ENCODE results near the gene TM9SF3.

The TM9SF3 gene

GRCh38 chr10:96529634-96530279 lies 57.1 kb downstream of the TM9SF3 start:
- DNase-seq, result no peak
- in situ Hi-C loops (cut with HindIII; ENCODE audit: low pct_ligation_motif_present, low pct_unique_long_range_greater_than_20kb, low sequenced_read_pairs), result no loop called here

DNA sequence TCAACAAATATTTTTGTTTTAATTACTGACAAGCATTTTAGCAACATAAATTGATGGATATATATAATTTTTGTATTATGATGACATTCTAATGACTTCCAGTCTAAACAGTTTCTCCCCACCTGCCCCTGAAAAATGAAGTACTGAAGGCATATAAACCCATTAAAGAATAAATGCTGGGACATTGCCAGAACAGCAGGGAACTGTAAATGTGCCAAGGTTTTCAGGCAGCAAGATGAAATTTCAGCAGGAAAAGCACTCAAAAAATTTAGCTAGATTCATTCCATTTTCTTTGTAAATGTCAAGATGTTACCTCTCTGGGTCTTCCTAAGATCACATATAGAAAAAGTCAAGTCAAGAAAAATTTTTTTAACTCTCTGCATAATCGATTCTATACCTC lies 62.1 kb downstream of the TM9SF3 start:
- no peak for DNase-seq
- in situ Hi-C loops (cut with HindIII; ENCODE audit: low pct_ligation_motif_present, low pct_unique_long_range_greater_than_20kb, low sequenced_read_pairs), result no loop called here

DNA sequence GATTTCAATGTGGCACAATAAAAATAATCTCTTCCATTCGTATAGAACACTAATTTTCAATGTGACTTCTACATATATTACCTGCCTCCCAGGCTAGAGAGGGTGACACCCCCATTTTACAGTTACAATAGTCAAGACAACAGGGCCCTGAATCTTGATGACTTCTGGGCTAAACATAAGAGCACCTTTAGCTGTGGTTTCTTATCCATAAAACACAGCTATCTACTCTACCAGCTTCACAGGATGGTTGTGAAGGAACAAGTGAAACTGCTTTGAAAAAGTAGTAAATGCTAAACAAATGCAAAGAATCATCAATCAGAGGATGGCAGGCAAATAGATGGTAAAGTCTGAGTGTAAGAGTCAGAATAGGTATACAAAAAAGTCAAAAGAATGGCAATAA lies 69.5 kb downstream of the TM9SF3 start:
- in situ Hi-C loops (cut with HindIII; ENCODE audit: low pct_ligation_motif_present, low pct_unique_long_range_greater_than_20kb, low sequenced_read_pairs), result no loop called here
- DNase-seq, result no peak

GRCh38 chr10:96516337-96516736 lies 70.5 kb downstream of the TM9SF3 start:
- in situ Hi-C loops (cut with HindIII; ENCODE audit: low pct_ligation_motif_present, low pct_unique_long_range_greater_than_20kb, low sequenced_read_pairs), result no loop called here
- DNase-seq, result no peak

- DNase-seq, result peak; percentile 95
- in situ Hi-C loops (cut with HindIII; ENCODE audit: low pct_ligation_motif_present, low pct_unique_long_range_greater_than_20kb, low sequenced_read_pairs), result no loop called here
Measured at GRCh38 chr10:96513698-96514561, 72.9 kb downstream of the TM9SF3 start, which contains the start of gene TLL2. TLL2 (minus strand) TSS chr10:96513926; CDS start chr10:96513685, 241 bp downstream.

GRCh38 chr10:96513305-96513697 lies 73.5 kb downstream of the TM9SF3 start:
- in situ Hi-C loops (cut with HindIII; ENCODE audit: low pct_ligation_motif_present, low pct_unique_long_range_greater_than_20kb, low sequenced_read_pairs), result no loop called here
- no peak for DNase-seq

DNA sequence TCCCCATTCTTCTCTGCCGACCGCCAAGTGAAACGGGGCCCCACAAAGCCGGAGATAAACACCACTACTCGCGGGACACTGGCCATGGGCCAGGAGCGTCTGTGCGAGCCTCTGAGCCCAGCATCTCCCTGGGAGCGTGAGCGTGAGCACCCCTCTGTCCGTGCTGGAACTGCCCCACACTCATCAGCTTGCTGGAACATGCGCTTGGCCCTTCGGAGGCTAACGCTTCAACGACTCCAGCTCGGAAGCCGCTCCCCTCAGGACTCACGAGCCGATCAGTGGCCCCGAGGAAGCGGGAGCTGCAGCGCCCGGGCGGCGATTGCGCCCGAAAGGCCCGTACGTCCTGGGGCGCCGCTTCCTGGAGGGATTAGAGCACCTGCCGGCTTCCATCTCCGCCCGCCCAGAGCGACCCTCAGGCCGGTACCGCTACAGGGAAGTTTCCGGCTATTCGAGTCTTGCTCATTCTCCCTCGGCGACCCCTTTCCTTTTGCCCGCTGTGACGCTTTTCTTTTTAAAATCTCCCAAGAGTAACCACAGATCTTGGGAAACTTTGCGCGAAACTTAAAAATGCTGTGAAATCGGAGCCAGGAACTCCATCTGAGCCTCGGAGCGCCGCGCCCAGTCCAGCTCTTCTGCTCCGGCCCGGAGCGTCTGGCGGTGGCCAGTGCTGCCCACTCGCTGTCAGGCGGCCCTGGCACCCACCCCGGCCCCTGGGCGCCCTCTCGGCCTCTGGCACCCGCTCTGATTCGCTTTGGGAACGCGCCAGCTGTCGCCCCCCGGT lies 74.1 kb downstream of the TM9SF3 start:
- DNase-seq, result peak; percentile 70
- in situ Hi-C loops (cut with HindIII; ENCODE audit: low pct_ligation_motif_present, low pct_unique_long_range_greater_than_20kb, low sequenced_read_pairs), result no loop called here

GRCh38 chr10:96511044-96511945 lies 75.5 kb downstream of the TM9SF3 start:
- DNase-seq, result peak; percentile 72
- in situ Hi-C loops (cut with HindIII; ENCODE audit: low pct_ligation_motif_present, low pct_unique_long_range_greater_than_20kb, low sequenced_read_pairs), result no loop called here

- DNase-seq, result peak; percentile 98
- in situ Hi-C loops (cut with HindIII; ENCODE audit: low pct_ligation_motif_present, low pct_unique_long_range_greater_than_20kb, low sequenced_read_pairs), result no loop called here
Measured at GRCh38 chr10:96509017-96509641, 77.7 kb downstream of the TM9SF3 start.

GRCh38 chr10:96507044-96507443 lies 79.8 kb downstream of the TM9SF3 start:
- in situ Hi-C loops (cut with HindIII; ENCODE audit: low pct_ligation_motif_present, low pct_unique_long_range_greater_than_20kb, low sequenced_read_pairs), result no loop called here
- no peak for DNase-seq

DNA sequence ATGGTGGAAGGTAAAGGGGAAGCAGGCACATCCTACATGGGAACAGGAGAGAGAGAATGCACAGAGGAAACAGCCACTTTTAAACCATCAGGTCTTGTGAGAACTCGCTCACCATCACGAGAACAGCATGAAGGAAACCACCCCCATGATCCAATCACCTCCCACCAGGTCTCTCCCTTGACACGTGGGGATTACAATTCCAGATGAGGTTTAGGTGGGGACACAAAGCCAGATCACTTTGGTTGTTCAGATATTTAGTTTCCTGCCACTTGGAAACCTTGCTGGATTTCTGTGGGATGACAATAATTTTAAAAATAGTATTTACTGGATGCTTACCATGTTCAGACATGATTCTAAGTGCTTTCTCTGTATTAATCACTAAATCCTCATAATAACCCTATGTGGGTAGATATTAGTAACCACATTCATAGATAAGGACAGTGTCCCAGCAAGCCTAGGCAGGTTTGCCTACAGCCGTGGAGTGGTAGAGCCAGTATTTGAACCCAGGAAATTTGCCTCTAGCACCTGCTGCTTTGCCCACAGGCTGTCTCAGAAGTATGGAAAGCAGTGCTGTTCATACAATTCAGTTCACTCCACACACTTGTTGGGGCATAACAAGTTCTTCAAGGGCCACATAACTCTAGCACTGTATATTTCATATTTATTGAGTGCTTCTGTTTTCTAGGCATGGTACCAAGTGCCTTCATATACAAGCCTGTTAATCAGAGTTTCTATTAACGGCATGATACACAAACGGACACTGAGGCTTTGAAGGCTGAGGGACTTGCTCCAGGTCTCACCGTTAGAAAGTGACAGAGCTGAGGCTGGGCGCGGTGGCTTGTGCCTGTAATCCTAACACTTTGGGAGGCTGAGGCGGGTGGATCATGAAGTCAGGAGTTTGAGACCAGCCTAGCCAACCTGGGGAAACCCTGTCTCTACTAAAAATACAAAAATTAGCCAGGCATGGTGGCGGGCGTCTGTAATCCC lies 81.4 kb downstream of the TM9SF3 start:
- in situ Hi-C loops (cut with HindIII; ENCODE audit: low pct_ligation_motif_present, low pct_unique_long_range_greater_than_20kb, low sequenced_read_pairs), result no loop called here
- no peak for DNase-seq

DNA sequence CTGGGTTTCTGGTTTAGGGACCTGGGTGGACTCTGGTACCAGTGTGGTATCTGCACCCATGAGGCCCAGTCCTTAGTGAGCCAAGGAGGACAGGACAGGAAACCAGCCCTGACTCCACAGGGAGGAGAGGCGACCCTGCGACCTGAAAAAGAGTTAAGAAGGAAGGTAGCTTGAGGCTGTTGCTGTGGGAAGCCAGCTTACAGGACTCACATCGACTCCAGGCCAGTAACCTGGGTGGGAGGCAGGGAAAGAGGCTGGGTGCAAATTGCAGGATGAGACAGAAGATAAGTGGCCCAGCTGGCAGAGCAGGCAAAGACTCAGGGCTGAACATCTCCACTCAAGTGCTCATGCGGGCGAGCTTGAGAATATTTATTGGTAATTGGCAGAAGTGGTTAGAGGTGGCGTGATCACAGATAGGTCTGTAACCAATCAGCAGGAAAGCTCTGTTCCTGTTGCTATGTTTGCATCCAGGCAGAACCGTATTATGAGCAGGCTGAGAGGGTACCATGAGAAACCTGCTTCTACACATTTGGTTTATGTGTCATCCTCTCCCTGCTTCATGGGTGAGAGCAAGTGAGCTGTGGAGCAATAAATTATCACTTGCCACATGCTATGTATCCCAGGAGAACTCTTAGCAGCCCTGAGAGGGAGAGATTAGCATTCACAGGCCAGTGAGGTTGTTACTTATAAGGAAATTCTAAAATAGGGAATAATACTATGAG lies 84.1 kb downstream of the TM9SF3 start:
- in situ Hi-C loops (cut with HindIII; ENCODE audit: low pct_ligation_motif_present, low pct_unique_long_range_greater_than_20kb, low sequenced_read_pairs), result no loop called here
- DNase-seq, result peak; percentile 82

- in situ Hi-C loops (cut with HindIII; ENCODE audit: low pct_ligation_motif_present, low pct_unique_long_range_greater_than_20kb, low sequenced_read_pairs), result no loop called here
Measured at GRCh38 chr10:96501985-96502384, 84.8 kb downstream of the TM9SF3 start.

DNA sequence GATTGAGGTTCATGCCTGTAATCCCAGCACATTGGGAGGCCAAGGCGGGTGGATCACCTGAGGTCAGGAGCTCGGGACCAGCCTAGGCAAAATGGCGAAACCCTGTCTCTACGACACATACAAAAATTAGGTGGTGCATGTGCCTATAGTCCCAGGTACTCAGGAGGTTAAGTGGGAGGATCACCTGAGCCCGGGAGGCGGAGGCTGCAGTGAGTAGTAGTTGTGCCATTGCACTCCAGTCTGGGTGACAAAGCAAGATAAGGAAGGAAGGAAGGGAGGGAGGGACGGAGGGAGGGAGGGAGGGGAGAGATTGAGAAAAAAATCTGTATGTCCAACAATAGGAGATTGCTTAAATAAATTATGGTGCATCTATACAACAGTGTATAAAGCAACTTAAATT lies 86.3 kb downstream of the TM9SF3 start:
- in situ Hi-C loops (cut with HindIII; ENCODE audit: low pct_ligation_motif_present, low pct_unique_long_range_greater_than_20kb, low sequenced_read_pairs), result no loop called here
- DNase-seq, result no peak

More at GRCh38 chr10:96501985-96502384, 84.8 kb downstream of the TM9SF3 start:
- peak; percentile 56 for DNase-seq

DNA sequence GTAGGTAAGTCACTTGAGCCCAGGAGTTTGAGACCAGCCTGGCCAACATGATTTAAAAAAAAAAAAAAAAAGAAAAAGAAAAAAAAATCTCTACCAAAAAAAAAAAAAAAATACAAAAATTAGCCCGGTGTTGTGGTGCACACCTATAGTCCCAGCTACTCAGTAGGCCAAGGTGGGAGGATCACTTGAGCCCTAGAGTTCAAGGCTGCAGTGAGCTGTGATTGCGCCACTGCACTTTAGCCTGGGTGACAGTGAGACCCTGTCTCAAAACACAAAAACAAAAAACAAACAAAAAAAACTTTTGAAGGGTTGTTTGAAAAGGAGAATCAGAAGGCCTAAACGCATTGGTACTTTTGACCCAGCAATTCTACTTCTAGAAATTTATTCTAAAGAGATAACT lies 86.8 kb downstream of the TM9SF3 start:
- in situ Hi-C loops (cut with HindIII; ENCODE audit: low pct_ligation_motif_present, low pct_unique_long_range_greater_than_20kb, low sequenced_read_pairs), result no loop called here
- no peak for DNase-seq

DNA sequence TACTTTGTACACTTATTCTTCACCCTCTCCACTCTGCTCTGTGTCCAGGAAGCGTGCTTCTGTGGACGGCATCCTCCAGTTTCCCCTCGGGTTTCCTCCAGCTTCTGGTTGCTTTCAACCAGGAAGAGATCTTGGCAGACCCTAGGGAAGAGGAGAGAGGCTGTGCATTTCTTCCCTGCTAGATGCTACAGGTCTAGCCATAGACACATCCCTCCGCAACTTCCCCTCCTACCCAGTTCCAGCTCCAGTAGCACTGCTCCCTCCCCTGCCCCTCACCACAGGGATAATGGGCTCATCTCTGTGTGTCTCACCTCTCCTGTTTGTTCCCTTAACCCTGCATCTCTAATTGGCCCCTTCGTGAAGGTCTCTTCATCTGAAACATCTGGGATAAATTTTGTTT lies 89.4 kb downstream of the TM9SF3 start:
- in situ Hi-C loops (cut with HindIII; ENCODE audit: low pct_ligation_motif_present, low pct_unique_long_range_greater_than_20kb, low sequenced_read_pairs), result no loop called here
- no peak for DNase-seq

Measured in ACHN (cell line).